ENCODE data around the gene APBA3. TPM values are rescaled to one million over a fixed set of nuclear protein-coding genes. Genes with fewer than 3 reads are reported as not detected.

The APBA3 gene
- total RNA-seq, 1 experiment from 2014 or later: 14.7 TPM

GRCh38 chr19:3738477-3739220, 22.8 kb downstream of the APBA3 start:
- H3K9me3 ChIP-seq (ENCODE audit: low read length): no peaks in the 10 kb centered on the region
- no peak overlapping the region for H3K27ac ChIP-seq (ENCODE audit: low read length)
- no peak overlapping the region for H3K4me3 ChIP-seq (ENCODE audit: low read length)
- no peak overlapping the region for H3K9ac ChIP-seq (ENCODE audit: low read length)
- no peaks in the 10 kb centered on the region for H3K36me3 ChIP-seq (ENCODE audit: insufficient read depth, low read length)
- H4K20me1 ChIP-seq (ENCODE audit: insufficient read depth, low read depth, low read length): no peaks in the 10 kb centered on the region; the same call in 1 of the 2 replicates
- no peaks in the 10 kb centered on the region for H3K27me3 ChIP-seq (ENCODE audit: low read length)
- no peaks in the 10 kb centered on the region for H3K9me2 ChIP-seq (replicated peaks; ENCODE audit: insufficient read depth, low read length)
- no peaks in the 10 kb centered on the region for H3K79me2 ChIP-seq (ENCODE audit: low read length)
- H3K4me2 ChIP-seq (ENCODE audit: low read depth, low read length, poor library complexity, severe bottlenecking): no peak overlapping the region
- H3K4me1 ChIP-seq (ENCODE audit: low read length): no peaks in the 10 kb centered on the region
- no peak overlapping the region for H2AFZ ChIP-seq (ENCODE audit: low read length)
- DNase-seq: no peak

DNA sequence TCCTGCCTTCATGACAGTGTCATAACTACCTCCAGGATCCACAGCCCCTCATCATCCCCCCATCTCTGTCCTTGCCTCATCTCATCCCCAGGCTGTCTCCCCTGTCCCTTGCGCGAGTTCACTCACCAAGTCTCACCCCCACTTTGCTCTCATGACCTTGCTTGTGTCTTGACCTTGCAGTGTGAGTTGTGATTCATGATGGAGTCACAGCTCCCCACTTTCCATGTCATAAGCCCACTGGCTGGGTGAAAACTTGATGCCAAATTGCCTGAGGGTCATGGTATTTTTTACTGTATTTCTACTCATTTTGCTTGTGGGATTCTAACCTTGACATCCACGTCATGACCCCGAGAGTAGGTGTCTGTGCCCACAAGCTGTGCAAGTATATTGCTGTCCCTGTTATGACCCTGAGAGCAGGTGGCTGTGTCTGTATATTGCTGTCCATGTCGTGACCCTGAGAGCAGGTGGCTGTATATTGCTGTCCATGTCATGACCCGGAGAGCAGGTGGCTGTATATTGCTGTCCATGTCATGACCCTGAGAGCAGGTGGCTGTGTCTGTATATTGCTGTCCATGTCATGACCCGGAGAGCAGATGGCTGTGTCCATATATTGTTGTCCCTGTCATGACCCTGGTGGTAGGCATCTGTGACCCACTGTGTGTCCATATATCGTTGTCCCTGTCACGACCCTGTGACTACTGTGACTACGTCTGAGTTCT, 23.8 kb downstream of the APBA3 start:
- Histone ChIP-seq H2AFZ (ENCODE audit: low read length) (no peak overlapping the region), H3K9me3 (ENCODE audit: low read length) (no peaks in the 10 kb centered on the region), H3K4me3 (ENCODE audit: low read length) (no peak overlapping the region), H3K4me1 (ENCODE audit: low read length) (no peaks in the 10 kb centered on the region), H3K27ac (ENCODE audit: low read length) (no peak overlapping the region), H3K79me2 (ENCODE audit: low read length) (no peaks in the 10 kb centered on the region), H3K4me2 (ENCODE audit: low read depth, low read length, poor library complexity, severe bottlenecking) (no peak overlapping the region), H3K36me3 (ENCODE audit: insufficient read depth, low read length) (no peaks in the 10 kb centered on the region), H3K27me3 (ENCODE audit: low read length) (no peaks in the 10 kb centered on the region), H4K20me1 (ENCODE audit: insufficient read depth, low read depth, low read length) (no peaks in the 10 kb centered on the region; the same call in 1 of the 2 replicates), H3K9ac (ENCODE audit: low read length) (no peak overlapping the region), H3K9me2 (replicated peaks; ENCODE audit: insufficient read depth, low read length) (no peaks in the 10 kb centered on the region)
- no peak for DNase-seq

- Histone ChIP-seq H3K27ac (ENCODE audit: low read length) (no peak overlapping the region), H4K20me1 (ENCODE audit: insufficient read depth, low read depth, low read length) (no peaks in the 10 kb centered on the region; the same call in 1 of the 2 replicates), H3K9ac (ENCODE audit: low read length) (no peak overlapping the region), H3K36me3 (ENCODE audit: insufficient read depth, low read length) (no peaks in the 10 kb centered on the region), H3K9me2 (replicated peaks; ENCODE audit: insufficient read depth, low read length) (no peaks in the 10 kb centered on the region), H3K27me3 (ENCODE audit: low read length) (no peaks in the 10 kb centered on the region), H3K4me2 (ENCODE audit: low read depth, low read length, poor library complexity, severe bottlenecking) (no peak overlapping the region), H2AFZ (ENCODE audit: low read length) (no peak overlapping the region), H3K4me1 (ENCODE audit: low read length) (no peaks in the 10 kb centered on the region), H3K4me3 (ENCODE audit: low read length) (no peak overlapping the region), H3K9me3 (ENCODE audit: low read length) (no peaks in the 10 kb centered on the region), H3K79me2 (ENCODE audit: low read length) (no peaks in the 10 kb centered on the region)
- no peak for DNase-seq
These were observed 25.3 kb downstream of the APBA3 start for GRCh38 chr19:3736106-3736724.

- no peak overlapping the region for H2AFZ ChIP-seq (ENCODE audit: low read length)
- H3K9ac ChIP-seq (ENCODE audit: low read length): no peak overlapping the region
- H3K4me2 ChIP-seq (ENCODE audit: low read depth, low read length, poor library complexity, severe bottlenecking): no peak overlapping the region
- no peaks in the 10 kb centered on the region for H3K9me3 ChIP-seq (ENCODE audit: low read length)
- H3K27ac ChIP-seq (ENCODE audit: low read length): no peak overlapping the region
- H3K4me3 ChIP-seq (ENCODE audit: low read length): no peak overlapping the region
- H4K20me1 ChIP-seq (ENCODE audit: insufficient read depth, low read depth, low read length): no peaks in the 10 kb centered on the region; the same call in 1 of the 2 replicates
- no peak for DNase-seq
- H3K9me2 ChIP-seq (replicated peaks; ENCODE audit: insufficient read depth, low read length): no peaks in the 10 kb centered on the region
- H3K4me1 ChIP-seq (ENCODE audit: low read length): no peaks in the 10 kb centered on the region
- no peaks in the 10 kb centered on the region for H3K36me3 ChIP-seq (ENCODE audit: insufficient read depth, low read length)
- no peaks in the 10 kb centered on the region for H3K79me2 ChIP-seq (ENCODE audit: low read length)
- no peaks in the 10 kb centered on the region for H3K27me3 ChIP-seq (ENCODE audit: low read length)
These were observed 27.2 kb downstream of the APBA3 start for GRCh38 chr19:3734310-3734600.

GRCh38 chr19:3733549-3734309, 27.8 kb downstream of the APBA3 start:
- Histone ChIP-seq H3K4me1 (ENCODE audit: low read length) (no peaks in the 10 kb centered on the region), H3K27me3 (ENCODE audit: low read length) (no peaks in the 10 kb centered on the region), H2AFZ (ENCODE audit: low read length) (no peak overlapping the region), H3K79me2 (ENCODE audit: low read length) (no peaks in the 10 kb centered on the region), H4K20me1 (ENCODE audit: insufficient read depth, low read depth, low read length) (no peaks in the 10 kb centered on the region; the same call in 1 of the 2 replicates), H3K36me3 (ENCODE audit: insufficient read depth, low read length) (no peaks in the 10 kb centered on the region), H3K9ac (ENCODE audit: low read length) (no peak overlapping the region), H3K4me2 (ENCODE audit: low read depth, low read length, poor library complexity, severe bottlenecking) (no peak overlapping the region), H3K27ac (ENCODE audit: low read length) (no peak overlapping the region), H3K9me2 (replicated peaks; ENCODE audit: insufficient read depth, low read length) (no peaks in the 10 kb centered on the region), H3K9me3 (ENCODE audit: low read length) (no peaks in the 10 kb centered on the region), H3K4me3 (ENCODE audit: low read length) (no peak overlapping the region)
- no peak for DNase-seq

DNA sequence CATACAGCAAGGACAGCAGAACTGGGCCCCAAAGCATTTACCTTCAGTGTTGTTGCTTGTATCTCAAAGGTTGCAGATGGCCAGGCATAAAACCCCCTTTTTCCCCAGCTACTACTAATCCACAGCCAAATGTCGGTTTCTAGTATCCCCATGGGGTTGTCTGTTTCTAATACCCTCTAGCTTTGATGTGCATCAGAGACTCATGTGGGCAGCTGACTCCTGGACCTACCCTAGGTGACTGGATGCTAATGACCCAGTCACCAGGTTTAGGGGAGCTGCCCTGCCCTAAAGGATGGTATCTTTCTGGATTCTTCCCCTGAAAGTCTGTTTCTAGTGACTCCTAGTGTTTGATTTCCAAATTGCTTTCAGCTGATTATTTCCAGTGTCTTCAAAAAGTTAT, 29.4 kb downstream of the APBA3 start:
- Histone ChIP-seq H3K4me2 (ENCODE audit: low read depth, low read length, poor library complexity, severe bottlenecking) (no peak overlapping the region), H4K20me1 (ENCODE audit: insufficient read depth, low read depth, low read length) (no peaks in the 10 kb centered on the region; the same call in 1 of the 2 replicates), H3K9ac (ENCODE audit: low read length) (no peak overlapping the region), H3K4me3 (ENCODE audit: low read length) (no peak overlapping the region), H3K9me3 (ENCODE audit: low read length) (no peaks in the 10 kb centered on the region), H3K36me3 (ENCODE audit: insufficient read depth, low read length) (no peaks in the 10 kb centered on the region), H3K27me3 (ENCODE audit: low read length) (no peaks in the 10 kb centered on the region), H2AFZ (ENCODE audit: low read length) (no peak overlapping the region), H3K27ac (ENCODE audit: low read length) (no peak overlapping the region), H3K9me2 (replicated peaks; ENCODE audit: insufficient read depth, low read length) (no peaks in the 10 kb centered on the region), H3K79me2 (ENCODE audit: low read length) (no peaks in the 10 kb centered on the region), H3K4me1 (ENCODE audit: low read length) (no peaks in the 10 kb centered on the region)
- DNase-seq: no peak

GRCh38 chr19:3730457-3730958, 31.0 kb downstream of the APBA3 start:
- no peaks in the 10 kb centered on the region for H3K36me3 ChIP-seq (ENCODE audit: insufficient read depth, low read length)
- H3K27me3 ChIP-seq (ENCODE audit: low read length): no peaks in the 10 kb centered on the region
- H3K4me1 ChIP-seq (ENCODE audit: low read length): no peaks in the 10 kb centered on the region
- no peak overlapping the region for H2AFZ ChIP-seq (ENCODE audit: low read length)
- no peak overlapping the region for H3K27ac ChIP-seq (ENCODE audit: low read length)
- H3K4me3 ChIP-seq (ENCODE audit: low read length): no peak overlapping the region
- H3K9me3 ChIP-seq (ENCODE audit: low read length): no peaks in the 10 kb centered on the region
- no peak overlapping the region for H3K4me2 ChIP-seq (ENCODE audit: low read depth, low read length, poor library complexity, severe bottlenecking)
- H3K9ac ChIP-seq (ENCODE audit: low read length): no peak overlapping the region
- DNase-seq: no peak
- no peaks in the 10 kb centered on the region for H3K9me2 ChIP-seq (replicated peaks; ENCODE audit: insufficient read depth, low read length)
- no peaks in the 10 kb centered on the region for H3K79me2 ChIP-seq (ENCODE audit: low read length)
- no peaks in the 10 kb centered on the region; the same call in 1 of the 2 replicates for H4K20me1 ChIP-seq (ENCODE audit: insufficient read depth, low read depth, low read length)

All from Karpas-422 (cell line).